WERI-Rb-1 (cell line): Measurements from ENCODE around the gene UBA52.
"Not testable (repeated sequence)": the region's sequence is repeated elsewhere in the genome, so short reads cannot be mapped to it uniquely, and the experiment has no call there.

Source experiments
- DNase-seq: peaks from one replicate; pipeline ENCODE4 v3.0.0-alpha.2; 2020
- H3K27ac ChIP-seq: fragments of 250-450 bp; sonication (Bioruptor Pico); 2 replicates; pipeline ENCODE4 v1.5.1; 2020; ENCODE audit warnings: mild to moderate bottlenecking, moderate library complexity
- H3K27me3 ChIP-seq: fragments of 250-450 bp; sonication (Bioruptor Pico); 2 replicates; pipeline ENCODE4 v1.5.1; 2021; ENCODE audit warnings: mild to moderate bottlenecking, low read depth, moderate library complexity; ENCODE audit not compliant: insufficient read depth, severe bottlenecking
- H3K36me3 ChIP-seq: fragments of 250-450 bp; sonication (Bioruptor Pico); 2 replicates; pipeline ENCODE4 v1.5.1; 2020; ENCODE audit warnings: mild to moderate bottlenecking, moderate library complexity
- H3K4me3 ChIP-seq: 2 replicates; pipeline ENCODE4 v1.5.1; 2011; ENCODE audit warnings: low read depth, mild to moderate bottlenecking, control low read depth, low read length
- H3K9me3 ChIP-seq: fragments of 250-450 bp; sonication (Bioruptor Pico); 2 replicates; pipeline ENCODE4 v1.5.1; 2021; ENCODE audit warnings: mild to moderate bottlenecking, moderate library complexity; ENCODE audit not compliant: severe bottlenecking
- TF ChIP-seq, protein P1 (sequence below): IDR thresholded peaks from 2 replicates; pipeline ENCODE4 v1.5.1; 2011; ENCODE audit warnings: low read depth, mild to moderate bottlenecking, control low read depth, inconsistent platforms, low read length

Gene UBA52

DNA sequence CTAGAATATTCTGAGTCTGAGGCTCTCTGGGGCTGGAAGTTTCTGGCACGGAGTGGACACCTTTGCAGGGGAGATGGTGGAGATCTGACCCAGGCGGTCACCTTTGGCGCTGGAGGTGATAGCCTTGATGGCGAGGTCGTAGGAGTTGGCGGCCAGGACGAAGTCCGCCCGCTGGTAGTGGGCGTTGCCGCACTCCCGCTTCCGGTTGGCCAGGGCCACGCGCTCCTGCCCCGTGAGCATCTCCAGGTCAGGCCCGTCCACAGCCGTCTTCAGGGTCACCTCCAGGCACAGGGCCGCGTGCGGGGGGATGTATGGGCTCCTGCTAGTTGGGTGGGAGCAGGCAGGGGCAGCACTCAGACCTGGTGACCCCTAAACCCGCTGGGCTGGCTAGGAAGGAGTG is 33.5 kb upstream of the UBA52 start:
- no peak overlapping the region for H3K27ac ChIP-seq
- H3K27me3 ChIP-seq = no peaks in the 10 kb centered on the region
- no peaks in the 10 kb centered on the region for H3K9me3 ChIP-seq
- TF ChIP-seq, protein P1, sequence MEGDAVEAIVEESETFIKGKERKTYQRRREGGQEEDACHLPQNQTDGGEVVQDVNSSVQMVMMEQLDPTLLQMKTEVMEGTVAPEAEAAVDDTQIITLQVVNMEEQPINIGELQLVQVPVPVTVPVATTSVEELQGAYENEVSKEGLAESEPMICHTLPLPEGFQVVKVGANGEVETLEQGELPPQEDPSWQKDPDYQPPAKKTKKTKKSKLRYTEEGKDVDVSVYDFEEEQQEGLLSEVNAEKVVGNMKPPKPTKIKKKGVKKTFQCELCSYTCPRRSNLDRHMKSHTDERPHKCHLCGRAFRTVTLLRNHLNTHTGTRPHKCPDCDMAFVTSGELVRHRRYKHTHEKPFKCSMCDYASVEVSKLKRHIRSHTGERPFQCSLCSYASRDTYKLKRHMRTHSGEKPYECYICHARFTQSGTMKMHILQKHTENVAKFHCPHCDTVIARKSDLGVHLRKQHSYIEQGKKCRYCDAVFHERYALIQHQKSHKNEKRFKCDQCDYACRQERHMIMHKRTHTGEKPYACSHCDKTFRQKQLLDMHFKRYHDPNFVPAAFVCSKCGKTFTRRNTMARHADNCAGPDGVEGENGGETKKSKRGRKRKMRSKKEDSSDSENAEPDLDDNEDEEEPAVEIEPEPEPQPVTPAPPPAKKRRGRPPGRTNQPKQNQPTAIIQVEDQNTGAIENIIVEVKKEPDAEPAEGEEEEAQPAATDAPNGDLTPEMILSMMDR = no peak
- no peak overlapping the region for H3K4me3 ChIP-seq
- H3K36me3 ChIP-seq = peaks cover 54% of the 10 kb centered on the region
- DNase-seq = no peak

DNA sequence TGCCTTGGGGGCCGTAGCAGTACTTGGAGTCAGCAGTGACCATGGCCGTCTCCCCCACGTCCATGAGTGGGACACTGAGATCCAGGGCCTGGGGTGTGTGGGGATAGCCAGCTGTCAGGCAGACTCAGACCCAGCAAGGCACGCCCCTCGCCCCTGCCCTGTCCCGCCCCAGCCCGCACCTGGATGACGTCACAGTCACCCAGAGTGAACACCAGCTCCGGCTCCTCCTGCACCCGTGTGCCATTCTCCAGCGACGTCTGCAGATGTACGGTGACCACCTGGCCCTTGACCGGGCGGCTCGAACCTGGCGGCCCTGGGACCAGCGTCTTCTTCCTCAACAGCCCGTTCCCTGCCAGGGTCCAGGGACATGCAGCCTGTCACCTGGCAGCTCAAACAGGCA is 32.3 kb upstream of the UBA52 start:
- H3K36me3 ChIP-seq = peaks cover 52% of the 10 kb centered on the region
- no peaks in the 10 kb centered on the region for H3K9me3 ChIP-seq
- no peaks in the 10 kb centered on the region for H3K27me3 ChIP-seq
- DNase-seq = no peak
- TF ChIP-seq, protein P1 = no peak
- H3K27ac ChIP-seq = no peak overlapping the region
- no peak overlapping the region for H3K4me3 ChIP-seq

- H3K9me3 ChIP-seq, H3K4me3 ChIP-seq, H3K27ac ChIP-seq, H3K27me3 ChIP-seq, DNase-seq: not testable (repeated sequence)
- H3K36me3 ChIP-seq = peaks cover 49% of the 10 kb centered on the region
These were observed 31.5 kb upstream of the UBA52 start for GRCh38 chr19:18540200-18540599.

DNA sequence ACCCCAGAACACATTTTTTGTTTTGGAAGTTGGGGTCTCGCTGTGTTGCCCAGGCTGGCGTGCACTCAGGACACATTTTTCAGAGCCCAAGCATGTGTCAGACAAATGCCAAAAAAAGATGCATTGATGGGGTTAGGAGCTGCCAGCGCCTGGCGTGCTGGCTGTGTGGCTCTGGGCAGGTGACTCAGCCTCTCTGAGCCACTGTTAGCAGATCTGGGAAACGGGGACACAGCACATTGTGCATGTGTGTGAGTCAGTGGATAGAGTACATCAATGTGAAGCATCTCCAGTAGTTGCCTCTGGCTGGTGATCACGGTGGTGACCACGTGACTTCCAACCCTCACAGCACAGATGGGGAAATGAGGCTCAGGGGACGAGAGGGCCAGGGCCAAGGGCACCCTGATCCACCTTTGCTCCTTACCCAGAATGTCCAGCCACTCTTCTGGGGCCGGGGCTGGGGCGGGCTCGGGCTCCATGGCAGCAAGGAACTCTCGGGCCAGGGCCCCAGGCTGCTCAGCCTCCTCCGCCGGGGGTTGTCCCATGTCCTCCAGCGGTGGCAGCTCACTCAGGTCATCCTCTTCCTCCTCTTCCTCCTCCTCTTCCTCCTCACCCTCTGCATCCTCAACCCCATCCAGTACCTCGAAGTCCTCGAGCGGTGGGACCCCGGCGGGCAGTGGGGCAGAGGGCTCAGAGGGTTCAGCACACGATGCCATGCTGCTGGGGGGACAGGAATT is 30.2 kb upstream of the UBA52 start:
- Histone ChIP-seq H3K9me3 (no peaks in the 10 kb centered on the region), H3K36me3 (peaks cover 41% of the 10 kb centered on the region), H3K4me3 (no peak overlapping the region), H3K27ac (no peak overlapping the region), H3K27me3 (no peaks in the 10 kb centered on the region)
- DNase-seq = no peak
- TF ChIP-seq, protein P1 = no peak

- H3K4me3 ChIP-seq = peak overlapping the region; percentile 59
- TF ChIP-seq, protein P1 = no peak
- peaks cover 32% of the 10 kb centered on the region for H3K36me3 ChIP-seq
- peak overlapping the region; percentile 53 for H3K27ac ChIP-seq
- DNase-seq = no peak
- H3K9me3 ChIP-seq = no peaks in the 10 kb centered on the region
- no peaks in the 10 kb centered on the region for H3K27me3 ChIP-seq
These were observed 29.4 kb upstream of the UBA52 start for GRCh38 chr19:18541992-18542940.
